ENCODE data around the gene AGRN.
"Not testable (repeated sequence)": the region's sequence is repeated elsewhere in the genome, so short reads cannot be mapped to it uniquely, and the experiment has no call there.

AGRN gene

GRCh38 chr1:1020000-1020404 is at the start of gene AGRN:
TSS of gene AGRN (plus strand) at chr1:1020120. CDS start at chr1:1020173, 53 bp downstream.
- no peak for DNase-seq (ENCODE audit: low spot score)

- no peak for DNase-seq (ENCODE audit: low spot score)
Measured at GRCh38 chr1:970242-970972, 49.5 kb upstream of the AGRN start.

GRCh38 chr1:970973-971730 is 48.8 kb upstream of the AGRN start:
- no peak for DNase-seq (ENCODE audit: low spot score)

GRCh38 chr1:971751-972506 is 48.0 kb upstream of the AGRN start:
- no peak for DNase-seq (ENCODE audit: low spot score)

GRCh38 chr1:972726-973458 is 47.0 kb upstream of the AGRN start:
- DNase-seq (ENCODE audit: low spot score): no peak

- DNase-seq (ENCODE audit: low spot score): no peak
Measured at GRCh38 chr1:973459-974292, 46.2 kb upstream of the AGRN start.

GRCh38 chr1:974293-974640 is 45.7 kb upstream of the AGRN start:
- DNase-seq (ENCODE audit: low spot score): no peak

- DNase-seq (ENCODE audit: low spot score): no peak
Measured at GRCh38 chr1:974687-975328, 45.1 kb upstream of the AGRN start.

GRCh38 chr1:975365-975764 is 44.6 kb upstream of the AGRN start:
- DNase-seq (ENCODE audit: low spot score): no peak

GRCh38 chr1:975896-976683 is 43.8 kb upstream of the AGRN start:
- DNase-seq (ENCODE audit: low spot score): peak; percentile 89

GRCh38 chr1:976791-977190 is 43.1 kb upstream of the AGRN start:
- not testable (repeated sequence) for DNase-seq (ENCODE audit: low spot score)

- no peak for DNase-seq (ENCODE audit: low spot score)
Measured at GRCh38 chr1:978069-978834, 41.7 kb upstream of the AGRN start.

- DNase-seq (ENCODE audit: low spot score): no peak
Measured at GRCh38 chr1:978835-979743, 40.8 kb upstream of the AGRN start.

- DNase-seq (ENCODE audit: low spot score): no peak
Measured at GRCh38 chr1:979744-980072, 40.2 kb upstream of the AGRN start.

GRCh38 chr1:980137-980571 is 39.8 kb upstream of the AGRN start:
- no peak for DNase-seq (ENCODE audit: low spot score)

- no peak for DNase-seq (ENCODE audit: low spot score)
Measured at GRCh38 chr1:980602-981395, 39.1 kb upstream of the AGRN start.

GRCh38 chr1:981491-981954 is 38.4 kb upstream of the AGRN start:
- DNase-seq (ENCODE audit: low spot score): no peak

All from AG20443 (cell line).